Measurements from ENCODE around the gene P2RX1. TPM values are rescaled to one million over a fixed set of nuclear protein-coding genes. Genes with fewer than 3 reads are reported as not detected.

The P2RX1 gene
- polyA plus RNA-seq, 2 of the 4 experiments (the other 2 are of a cell fraction) = 0.05 to 0.13 TPM

DNA sequence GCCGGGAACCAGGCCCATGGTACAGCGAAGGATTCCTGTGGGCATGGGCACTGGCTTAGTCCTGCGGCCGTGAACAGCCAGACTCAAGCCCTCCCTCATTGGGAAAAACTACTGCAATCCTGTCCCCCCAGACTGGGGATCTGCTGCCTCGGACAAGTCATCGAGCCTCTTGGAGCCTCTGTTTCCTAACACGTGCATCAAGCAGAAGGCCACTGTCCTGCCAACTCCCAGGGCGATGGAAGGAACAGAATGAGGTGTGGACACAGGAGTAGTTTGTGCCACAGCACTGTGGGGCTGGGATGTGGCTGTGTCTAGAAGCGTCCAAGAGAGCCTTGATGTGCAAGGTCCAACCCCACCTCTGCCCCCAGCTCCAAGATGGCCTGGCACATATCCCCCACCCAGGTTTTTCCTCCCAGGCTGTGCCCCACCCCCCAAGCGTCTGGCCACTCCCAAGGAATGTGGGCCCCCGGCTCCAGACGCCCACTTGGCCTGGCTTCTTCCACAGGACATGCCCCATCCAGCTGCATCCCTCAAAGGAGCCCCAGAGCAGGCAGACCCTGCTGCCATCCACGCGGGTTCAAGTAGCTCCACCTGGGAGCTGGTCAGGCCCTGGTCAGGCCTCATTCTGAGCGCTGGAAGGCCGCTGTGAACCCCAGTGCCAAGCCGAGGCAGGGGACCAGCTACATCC is 26.8 kb downstream of the P2RX1 start:
- H3K4me1 ChIP-seq = peaks cover 73% of the 10 kb centered on the region
- TF ChIP-seq, protein P1, sequence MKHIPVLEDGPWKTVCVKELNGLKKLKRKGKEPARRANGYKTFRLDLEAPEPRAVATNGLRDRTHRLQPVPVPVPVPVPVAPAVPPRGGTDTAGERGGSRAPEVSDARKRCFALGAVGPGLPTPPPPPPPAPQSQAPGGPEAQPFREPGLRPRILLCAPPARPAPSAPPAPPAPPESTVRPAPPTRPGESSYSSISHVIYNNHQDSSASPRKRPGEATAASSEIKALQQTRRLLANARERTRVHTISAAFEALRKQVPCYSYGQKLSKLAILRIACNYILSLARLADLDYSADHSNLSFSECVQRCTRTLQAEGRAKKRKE (CRISPR knock-in tag; IDR thresholded peaks at IDR 0.05; ENCODE audit: low read depth) = 0 out of 2 replicates have a peak, but pooled peaks have one; percentile 46
- TF ChIP-seq RNF2 (IDR thresholded peaks at IDR 0.05; ENCODE audit: borderline replicate concordance, low read depth) = no peak
- TF ChIP-seq, protein P2, sequence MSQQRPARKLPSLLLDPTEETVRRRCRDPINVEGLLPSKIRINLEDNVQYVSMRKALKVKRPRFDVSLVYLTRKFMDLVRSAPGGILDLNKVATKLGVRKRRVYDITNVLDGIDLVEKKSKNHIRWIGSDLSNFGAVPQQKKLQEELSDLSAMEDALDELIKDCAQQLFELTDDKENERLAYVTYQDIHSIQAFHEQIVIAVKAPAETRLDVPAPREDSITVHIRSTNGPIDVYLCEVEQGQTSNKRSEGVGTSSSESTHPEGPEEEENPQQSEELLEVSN (IDR thresholded peaks at IDR 0.05; ENCODE audit: borderline replicate concordance, low read depth) = 0 out of 2 replicates have a peak, but pooled peaks have one; percentile 28
- H3K27ac ChIP-seq = peak overlapping the region; percentile 87 to 89
- H3K4me3 ChIP-seq = no peak overlapping the region
- 84% methylated on average over 12 of the region's 17 CpGs for WGBS (ENCODE audit: missing lambda C conversion rate)
- FAIRE-seq (no peak), ATAC-seq (no peak), DNase-seq (ENCODE audit: low read depth in 1 of 2, low spot score in 1 of 2) (no peak)
- H3K9me3 ChIP-seq = no peaks in the 10 kb centered on the region
- POLR2A ChIA-PET = interaction anchor here (0.6 to 1.3 kb wide), 3 partner anchors 10 to 44 kb away, joined by 3 to 10 read pairs (median 3); partner anchors contain the start of gene NCBP3
- CTCF ChIA-PET = interaction anchor here (0.6 to 3.7 kb wide), 14 partner anchors 9 to 877 kb away, joined by 3 to 30 read pairs (median 4); partner anchors contain the start of gene NCBP3
- peak overlapping the region; percentile 94 for H3K4me2 ChIP-seq

DNA sequence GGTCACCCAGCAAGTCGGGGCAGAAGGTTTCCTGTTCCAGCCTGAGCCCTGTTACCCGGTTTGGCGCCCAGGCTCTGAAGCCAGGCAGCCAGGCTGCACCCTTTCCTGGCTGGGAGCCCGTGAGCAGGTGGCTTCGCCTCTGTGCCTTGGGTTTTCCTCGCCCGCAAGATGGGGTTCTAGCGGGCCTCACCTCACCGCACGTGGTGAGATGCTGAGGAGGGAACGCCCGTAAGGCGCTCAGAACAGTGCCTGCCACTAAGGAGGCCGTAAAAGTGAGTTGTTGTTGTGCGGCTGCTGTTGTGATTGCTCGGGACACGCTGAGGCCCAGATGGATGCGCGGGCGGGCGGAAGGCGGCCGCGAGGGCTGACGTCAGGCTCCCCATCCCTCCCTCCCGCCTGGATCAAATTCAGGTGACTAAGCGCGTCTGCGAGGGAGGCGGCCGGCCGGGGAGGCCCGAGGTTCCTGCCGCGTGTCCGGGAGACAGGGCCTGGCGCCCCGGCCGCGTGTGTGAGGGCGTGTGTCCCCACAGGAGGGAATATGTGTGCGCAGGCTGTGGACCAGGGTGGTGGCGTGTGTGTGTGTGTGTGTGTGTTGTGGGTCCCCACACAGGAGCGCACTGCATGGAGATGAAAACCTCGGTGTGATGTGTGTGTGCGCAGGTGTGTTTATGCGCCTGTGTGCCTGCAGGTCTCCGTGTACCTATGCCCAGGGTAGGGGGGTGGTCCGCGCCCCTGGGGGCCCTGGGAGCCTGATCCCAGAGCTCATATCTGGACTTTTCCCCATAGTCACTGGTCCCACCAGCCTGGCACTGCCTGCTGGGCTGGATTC is 27.7 kb downstream of the P2RX1 start:
- no peak for DNase-seq (ENCODE audit: low read depth in 1 of 2, low spot score in 1 of 2)
- Histone ChIP-seq H3K4me2 (peak overlapping the region; percentile 94; the same call in 1 of the 3 replicates), H3K4me3 (no peak overlapping the region), H3K9me3 (no peaks in the 10 kb centered on the region), H3K4me1 (peaks cover 67% of the 10 kb centered on the region), H3K27ac (peak overlapping the region; percentile 87 to 89)
- ChIA-PET POLR2A (no interaction called here), CTCF (interaction anchor here (0.6 to 3.7 kb wide), 5 partner anchors 25 to 876 kb away, joined by 3 to 30 read pairs (median 9); partner anchors contain the start of gene NCBP3)
- TF ChIP-seq, protein P3, sequence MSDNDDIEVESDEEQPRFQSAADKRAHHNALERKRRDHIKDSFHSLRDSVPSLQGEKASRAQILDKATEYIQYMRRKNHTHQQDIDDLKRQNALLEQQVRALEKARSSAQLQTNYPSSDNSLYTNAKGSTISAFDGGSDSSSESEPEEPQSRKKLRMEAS (IDR thresholded peaks at IDR 0.05) = 0 out of 2 replicates have a peak, but pooled peaks have one; percentile 22
- TF ChIP-seq MAFK (IDR thresholded peaks at IDR 0.05; ENCODE audit: partially characterized antibody) (no peak), CHD2 (IDR thresholded peaks at IDR 0.05; ENCODE audit: low read length, partially characterized antibody) (no peak), TFCP2L1 (CRISPR knock-in tag; IDR thresholded peaks at IDR 0.05) (0 out of 2 replicates have a peak, but pooled peaks have one; percentile 34)
- 87% methylated on average over 50 of the region's 50 CpGs for WGBS (ENCODE audit: missing lambda C conversion rate)
- FAIRE-seq = no peak
- ATAC-seq = no peak

DNA sequence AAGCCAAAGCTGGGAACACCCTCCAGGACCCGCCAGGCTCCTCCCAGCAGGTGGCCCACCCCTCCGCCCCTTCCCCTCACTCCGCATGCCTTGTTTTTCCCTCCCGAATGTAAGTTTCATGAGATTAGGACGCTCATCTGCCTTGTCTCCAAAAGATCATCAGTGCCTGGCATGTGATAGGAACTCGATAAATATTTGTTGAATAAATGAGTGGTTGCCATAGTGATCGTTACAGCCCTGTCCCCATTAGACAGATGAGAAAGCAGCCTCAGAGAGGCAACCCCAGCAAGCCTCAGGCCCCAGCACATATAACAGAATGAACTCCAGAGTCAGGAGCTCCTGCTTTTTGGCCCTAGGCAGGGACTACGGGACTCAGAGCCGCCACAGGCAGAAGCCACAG is 28.5 kb downstream of the P2RX1 start:
- POLR2A ChIA-PET = no interaction called here
- peaks cover 64% of the 10 kb centered on the region for H3K4me1 ChIP-seq
- FAIRE-seq (no peak), DNase-seq (ENCODE audit: low read depth in 1 of 2, low spot score in 1 of 2) (no peak), ATAC-seq (no peak)
- WGBS (ENCODE audit: missing lambda C conversion rate) = 80% methylated on average over 9 of the region's 9 CpGs
- TF ChIP-seq KDM1A (IDR thresholded peaks at IDR 0.05; ENCODE audit: low read depth) (no peak; the same call in 1 of the 2 replicates), NR3C1 (IDR thresholded peaks at IDR 0.05) (no peak), ZFP36 (IDR thresholded peaks at IDR 0.05; ENCODE audit: borderline replicate concordance, partially characterized antibody) (no peak), GATA3 (IDR thresholded peaks at IDR 0.05; ENCODE audit: borderline replicate concordance) (no peak), RFX5 (IDR thresholded peaks at IDR 0.05) (no peak), RAD21 (conservative IDR thresholded peaks at IDR 0.05 in 1 of 2, IDR thresholded peaks at IDR 0.05 in 1 of 2) (no peak), ZNF302 (CRISPR knock-in tag; IDR thresholded peaks at IDR 0.05) (no peak), CBX8 (IDR thresholded peaks at IDR 0.05) (no peak), FOSL2 (IDR thresholded peaks at IDR 0.05) (no peak), FOSL2 (CRISPR knock-in tag; IDR thresholded peaks at IDR 0.05) (no peak)
- TF ChIP-seq, protein P4, sequence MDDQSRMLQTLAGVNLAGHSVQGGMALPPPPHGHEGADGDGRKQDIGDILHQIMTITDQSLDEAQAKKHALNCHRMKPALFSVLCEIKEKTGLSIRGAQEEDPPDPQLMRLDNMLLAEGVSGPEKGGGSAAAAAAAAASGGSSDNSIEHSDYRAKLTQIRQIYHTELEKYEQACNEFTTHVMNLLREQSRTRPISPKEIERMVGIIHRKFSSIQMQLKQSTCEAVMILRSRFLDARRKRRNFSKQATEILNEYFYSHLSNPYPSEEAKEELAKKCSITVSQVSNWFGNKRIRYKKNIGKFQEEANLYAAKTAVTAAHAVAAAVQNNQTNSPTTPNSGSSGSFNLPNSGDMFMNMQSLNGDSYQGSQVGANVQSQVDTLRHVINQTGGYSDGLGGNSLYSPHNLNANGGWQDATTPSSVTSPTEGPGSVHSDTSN (IDR thresholded peaks at IDR 0.05) = no peak
- CTCF ChIA-PET = interaction anchor here (1.0 to 3.7 kb wide), 3 partner anchors 24 to 323 kb away, joined by 3 to 29 read pairs (median 5); no protein-coding TSS in a partner anchor
- H3K4me2 ChIP-seq = no peak overlapping the region
- peak overlapping the region; percentile 87 to 89; a peak in 4 of 6 replicates for H3K27ac ChIP-seq
- no peak overlapping the region for H3K4me3 ChIP-seq
- no peaks in the 10 kb centered on the region for H3K9me3 ChIP-seq
